Measurements from ENCODE around the gene AIP.

AIP gene

GRCh38 chr11:67538306-67538705, 55.5 kb downstream of the AIP start:
- no peak for DNase-seq

GRCh38 chr11:67538823-67539505, 56.1 kb downstream of the AIP start:
- DNase-seq = no peak

- no peak for DNase-seq
Observed at GRCh38 chr11:67539550-67539949, 56.7 kb downstream of the AIP start.
